ENCODE data around the gene FMOD.

FMOD gene

DNA sequence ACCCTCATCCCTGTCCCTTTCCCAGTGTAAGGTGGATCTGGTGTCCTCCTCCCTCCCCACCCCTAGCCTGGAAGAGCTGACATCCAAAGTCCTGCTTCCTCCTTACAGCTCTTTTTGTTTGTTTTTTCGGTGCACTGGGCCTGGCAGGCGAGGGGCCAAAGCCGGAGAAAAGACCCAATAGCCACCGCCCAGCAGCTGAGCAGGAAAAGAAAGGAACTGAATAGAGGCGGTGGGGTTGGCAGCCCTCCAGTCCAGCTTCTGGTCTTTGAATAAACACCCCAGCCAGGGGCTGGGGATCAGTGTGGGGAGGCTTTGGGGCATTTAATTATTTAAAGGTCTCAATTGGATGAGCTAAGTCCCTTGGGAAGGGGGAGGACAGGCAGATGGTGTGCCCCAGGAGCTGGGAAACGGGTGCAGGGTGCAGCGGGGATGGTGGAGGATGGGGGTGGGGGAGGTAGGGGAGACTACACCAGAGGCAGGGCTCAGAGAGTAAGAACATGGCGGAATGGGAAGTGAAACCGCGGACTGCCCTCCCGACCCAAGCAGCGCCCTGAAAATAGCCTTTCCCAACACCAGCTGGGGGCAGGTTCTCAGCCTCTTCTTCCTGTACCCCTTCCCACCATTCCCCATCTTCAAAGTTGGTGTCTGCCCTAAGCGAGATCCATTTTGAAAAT is 25.4 kb downstream of the FMOD start:
- H3K9me3 ChIP-seq (ENCODE audit: insufficient read depth, low read length) = no peaks in the 10 kb centered on the region
- H3K79me2 ChIP-seq (ENCODE audit: insufficient read depth, low read length) = no peaks in the 10 kb centered on the region
- H4K20me1 ChIP-seq (ENCODE audit: low read depth, low read length) = no peaks in the 10 kb centered on the region
- no peak overlapping the region for H2AFZ ChIP-seq (ENCODE audit: low read depth, low read length, severe bottlenecking)
- H3K27me3 ChIP-seq (ENCODE audit: low read length) = no peaks in the 10 kb centered on the region
- no peak for TF ChIP-seq EZH2phosphoT487 (conservative IDR thresholded peaks at IDR 0.05; ENCODE audit: low read length)
- TF ChIP-seq, protein P1, sequence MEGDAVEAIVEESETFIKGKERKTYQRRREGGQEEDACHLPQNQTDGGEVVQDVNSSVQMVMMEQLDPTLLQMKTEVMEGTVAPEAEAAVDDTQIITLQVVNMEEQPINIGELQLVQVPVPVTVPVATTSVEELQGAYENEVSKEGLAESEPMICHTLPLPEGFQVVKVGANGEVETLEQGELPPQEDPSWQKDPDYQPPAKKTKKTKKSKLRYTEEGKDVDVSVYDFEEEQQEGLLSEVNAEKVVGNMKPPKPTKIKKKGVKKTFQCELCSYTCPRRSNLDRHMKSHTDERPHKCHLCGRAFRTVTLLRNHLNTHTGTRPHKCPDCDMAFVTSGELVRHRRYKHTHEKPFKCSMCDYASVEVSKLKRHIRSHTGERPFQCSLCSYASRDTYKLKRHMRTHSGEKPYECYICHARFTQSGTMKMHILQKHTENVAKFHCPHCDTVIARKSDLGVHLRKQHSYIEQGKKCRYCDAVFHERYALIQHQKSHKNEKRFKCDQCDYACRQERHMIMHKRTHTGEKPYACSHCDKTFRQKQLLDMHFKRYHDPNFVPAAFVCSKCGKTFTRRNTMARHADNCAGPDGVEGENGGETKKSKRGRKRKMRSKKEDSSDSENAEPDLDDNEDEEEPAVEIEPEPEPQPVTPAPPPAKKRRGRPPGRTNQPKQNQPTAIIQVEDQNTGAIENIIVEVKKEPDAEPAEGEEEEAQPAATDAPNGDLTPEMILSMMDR (IDR thresholded peaks at IDR 0.05; ENCODE audit: insufficient read depth, low read length, poor library complexity, severe bottlenecking) = no peak
- H3K4me3 ChIP-seq (ENCODE audit: insufficient read depth, low read length, poor library complexity, severe bottlenecking) = peak overlapping the region; percentile 45
- no peaks in the 10 kb centered on the region for H3K9me2 ChIP-seq (replicated peaks; ENCODE audit: insufficient read depth, low read length)
- peaks cover 54% of the 10 kb centered on the region for H3F3A ChIP-seq (ENCODE audit: insufficient read depth)
- H3K27ac ChIP-seq (ENCODE audit: low read depth, low read length) = peak overlapping the region; percentile 96
- no peaks in the 10 kb centered on the region for H3K36me3 ChIP-seq (ENCODE audit: low read length)
- H3K9ac ChIP-seq (ENCODE audit: low read length) = peak overlapping the region; percentile 70
- H3K4me2 ChIP-seq (ENCODE audit: low read depth, low read length, poor library complexity, severe bottlenecking) = peak overlapping the region; percentile 96

DNA sequence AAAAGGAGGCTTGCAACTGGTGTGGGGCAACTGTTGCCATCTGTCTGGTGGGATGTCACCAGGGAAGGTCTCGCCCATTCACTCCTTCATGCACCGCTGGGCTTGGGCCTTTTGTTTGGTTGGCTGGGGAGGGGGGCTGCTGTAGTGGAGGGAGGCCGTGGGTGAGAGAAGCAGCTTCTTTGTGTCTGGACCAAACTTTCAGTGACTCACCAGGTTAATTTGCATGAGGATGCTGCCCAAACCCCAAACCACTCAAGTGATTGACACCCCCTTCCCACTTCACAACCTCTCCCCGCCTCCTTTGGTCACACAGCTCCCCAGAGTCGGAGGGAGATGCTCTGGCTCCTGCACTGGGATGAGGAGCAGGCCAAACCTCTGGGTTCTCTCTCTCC is 25.9 kb downstream of the FMOD start:
- Histone ChIP-seq H3K9ac (ENCODE audit: low read length) (peak overlapping the region; percentile 70), H3K27me3 (ENCODE audit: low read length) (no peaks in the 10 kb centered on the region), H3K27ac (ENCODE audit: low read depth, low read length) (peak overlapping the region; percentile 96), H3K9me3 (ENCODE audit: insufficient read depth, low read length) (no peaks in the 10 kb centered on the region), H3K9me2 (replicated peaks; ENCODE audit: insufficient read depth, low read length) (no peaks in the 10 kb centered on the region), H2AFZ (ENCODE audit: low read depth, low read length, severe bottlenecking) (no peak overlapping the region), H3K79me2 (ENCODE audit: insufficient read depth, low read length) (no peaks in the 10 kb centered on the region), H3K4me2 (ENCODE audit: low read depth, low read length, poor library complexity, severe bottlenecking) (peak overlapping the region; percentile 96), H3K4me3 (ENCODE audit: insufficient read depth, low read length, poor library complexity, severe bottlenecking) (peak overlapping the region; percentile 45), H3K36me3 (ENCODE audit: low read length) (no peaks in the 10 kb centered on the region), H4K20me1 (ENCODE audit: low read depth, low read length) (no peaks in the 10 kb centered on the region), H3F3A (ENCODE audit: insufficient read depth) (peaks cover 54% of the 10 kb centered on the region)
- TF ChIP-seq, protein P1 (IDR thresholded peaks at IDR 0.05; ENCODE audit: insufficient read depth, low read length, poor library complexity, severe bottlenecking) = no peak
- TF ChIP-seq EZH2phosphoT487 (conservative IDR thresholded peaks at IDR 0.05; ENCODE audit: low read length) = no peak

DNA sequence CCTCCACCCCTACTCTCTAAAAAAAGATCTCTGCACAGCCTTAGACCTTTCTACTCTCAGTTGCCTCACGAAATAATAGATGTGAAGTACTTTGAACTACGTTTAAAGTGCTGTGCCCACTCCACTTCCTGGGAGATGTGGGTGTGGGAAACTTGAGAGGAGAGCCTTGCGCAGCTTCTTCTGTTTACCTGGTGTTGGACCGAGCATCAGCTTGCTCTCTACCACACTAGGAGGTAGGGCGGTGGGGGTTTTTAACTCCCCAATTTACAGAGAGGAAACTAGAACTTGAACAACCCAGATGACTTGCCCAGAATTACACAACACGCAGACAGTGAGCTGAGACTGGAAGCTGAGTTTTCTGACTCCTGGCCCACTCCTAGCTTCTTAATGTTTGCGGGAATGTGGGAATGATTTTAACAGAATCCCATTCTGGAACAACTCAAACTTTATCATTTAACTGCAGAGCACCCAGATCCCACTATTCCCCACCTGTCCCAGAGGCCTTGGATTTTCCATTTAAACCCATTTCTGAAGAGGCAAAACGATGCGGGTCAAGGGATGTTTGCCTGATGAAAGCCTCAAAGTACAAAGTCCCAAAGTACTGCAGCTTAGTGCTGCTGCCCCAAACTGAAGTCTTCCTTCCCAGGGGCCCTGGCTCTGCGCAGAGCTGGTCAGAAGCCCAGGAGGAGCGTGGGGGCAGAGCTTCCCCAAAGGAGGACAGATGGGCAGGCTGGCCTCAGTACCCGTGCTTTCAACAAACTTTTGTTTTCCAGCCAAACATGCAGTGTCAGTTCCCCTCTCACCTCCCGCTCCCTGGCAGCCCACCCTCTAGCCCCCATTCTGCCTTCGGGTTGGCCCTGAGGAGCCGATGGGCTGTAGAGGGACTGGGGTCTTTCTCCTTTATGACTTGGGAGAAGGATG is 26.6 kb downstream of the FMOD start:
- no peaks in the 10 kb centered on the region for H3K79me2 ChIP-seq (ENCODE audit: insufficient read depth, low read length)
- H3K9me3 ChIP-seq (ENCODE audit: insufficient read depth, low read length) = no peaks in the 10 kb centered on the region
- H3K4me2 ChIP-seq (ENCODE audit: low read depth, low read length, poor library complexity, severe bottlenecking) = peak overlapping the region; percentile 96
- TF ChIP-seq, protein P1 (IDR thresholded peaks at IDR 0.05; ENCODE audit: insufficient read depth, low read length, poor library complexity, severe bottlenecking) = no peak
- TF ChIP-seq EZH2phosphoT487 (conservative IDR thresholded peaks at IDR 0.05; ENCODE audit: low read length) = no peak
- H3K36me3 ChIP-seq (ENCODE audit: low read length) = no peaks in the 10 kb centered on the region
- no peaks in the 10 kb centered on the region for H4K20me1 ChIP-seq (ENCODE audit: low read depth, low read length)
- H3K9ac ChIP-seq (ENCODE audit: low read length) = peak overlapping the region; percentile 56
- H3F3A ChIP-seq (ENCODE audit: insufficient read depth) = peaks cover 54% of the 10 kb centered on the region
- no peak overlapping the region for H2AFZ ChIP-seq (ENCODE audit: low read depth, low read length, severe bottlenecking)
- peak overlapping the region; percentile 19 for H3K4me3 ChIP-seq (ENCODE audit: insufficient read depth, low read length, poor library complexity, severe bottlenecking)
- no peaks in the 10 kb centered on the region for H3K27me3 ChIP-seq (ENCODE audit: low read length)
- no peaks in the 10 kb centered on the region for H3K9me2 ChIP-seq (replicated peaks; ENCODE audit: insufficient read depth, low read length)
- peak overlapping the region; percentile 96 for H3K27ac ChIP-seq (ENCODE audit: low read depth, low read length)
